Esophagus muscularis mucosa (tissue), 3 donors: ENCODE data around the gene DCC.

Experiments
- POLR2A ChIP-seq: fragments of 450-650 bp; IDR thresholded peaks from one replicate; pipeline ENCODE4 v1.6.1; 2017; ENCODE audit warnings: antibody characterized with exemption, moderate library complexity, mild to moderate bottlenecking, low read depth
- POLR2AphosphoS5 ChIP-seq, 2 donors: sonication (generic); formaldehyde crosslinking; IDR thresholded peaks; one replicate each; pipeline ENCODE4 v1.6.1; 2017; ENCODE audit warnings: antibody characterized with exemption in 2 of 2
- TF ChIP-seq, protein P1 (sequence below), 3 experiments: fragments of 200-600 bp in 2 of 3; fragments of 450-650 bp in 1 of 3; sonication (generic) in 2 of 3; IDR thresholded peaks; one replicate each; pipeline ENCODE4 v1.5.1; 2017 to 2019; ENCODE audit warnings: antibody characterized with exemption in 3 of 3, mild to moderate bottlenecking in 2 of 3, moderate library complexity in 1 of 3

DNA sequence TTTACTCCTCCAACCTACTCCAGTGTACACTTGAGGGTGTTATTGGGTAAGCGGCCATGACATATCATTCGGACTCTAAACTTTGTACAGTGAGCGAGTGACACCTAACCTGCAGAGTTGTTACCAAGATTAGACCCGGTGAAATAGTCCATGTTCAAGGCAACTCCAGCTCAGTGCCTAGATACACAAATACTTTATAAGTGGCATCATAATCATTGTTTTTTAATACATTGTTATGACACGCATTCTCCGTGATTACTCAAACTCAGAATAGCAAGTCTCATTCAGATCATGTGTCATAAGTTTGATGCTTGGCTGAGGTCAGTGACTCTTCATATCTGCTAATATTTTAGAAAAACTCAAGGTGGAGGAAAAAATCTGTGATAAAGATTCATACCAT lies 597.8 kb downstream of the DCC start:
- TF ChIP-seq POLR2AphosphoS5 (IDR thresholded peaks at IDR 0.05): no peak
- TF ChIP-seq, protein P1, sequence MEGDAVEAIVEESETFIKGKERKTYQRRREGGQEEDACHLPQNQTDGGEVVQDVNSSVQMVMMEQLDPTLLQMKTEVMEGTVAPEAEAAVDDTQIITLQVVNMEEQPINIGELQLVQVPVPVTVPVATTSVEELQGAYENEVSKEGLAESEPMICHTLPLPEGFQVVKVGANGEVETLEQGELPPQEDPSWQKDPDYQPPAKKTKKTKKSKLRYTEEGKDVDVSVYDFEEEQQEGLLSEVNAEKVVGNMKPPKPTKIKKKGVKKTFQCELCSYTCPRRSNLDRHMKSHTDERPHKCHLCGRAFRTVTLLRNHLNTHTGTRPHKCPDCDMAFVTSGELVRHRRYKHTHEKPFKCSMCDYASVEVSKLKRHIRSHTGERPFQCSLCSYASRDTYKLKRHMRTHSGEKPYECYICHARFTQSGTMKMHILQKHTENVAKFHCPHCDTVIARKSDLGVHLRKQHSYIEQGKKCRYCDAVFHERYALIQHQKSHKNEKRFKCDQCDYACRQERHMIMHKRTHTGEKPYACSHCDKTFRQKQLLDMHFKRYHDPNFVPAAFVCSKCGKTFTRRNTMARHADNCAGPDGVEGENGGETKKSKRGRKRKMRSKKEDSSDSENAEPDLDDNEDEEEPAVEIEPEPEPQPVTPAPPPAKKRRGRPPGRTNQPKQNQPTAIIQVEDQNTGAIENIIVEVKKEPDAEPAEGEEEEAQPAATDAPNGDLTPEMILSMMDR (IDR thresholded peaks at IDR 0.05): no peak
- TF ChIP-seq POLR2A: no peak
